ENCODE results near the gene RNF150.
"Not testable (repeated sequence)": the region's sequence is repeated elsewhere in the genome, so short reads cannot be mapped to it uniquely, and the experiment has no call there.

The RNF150 gene

DNA sequence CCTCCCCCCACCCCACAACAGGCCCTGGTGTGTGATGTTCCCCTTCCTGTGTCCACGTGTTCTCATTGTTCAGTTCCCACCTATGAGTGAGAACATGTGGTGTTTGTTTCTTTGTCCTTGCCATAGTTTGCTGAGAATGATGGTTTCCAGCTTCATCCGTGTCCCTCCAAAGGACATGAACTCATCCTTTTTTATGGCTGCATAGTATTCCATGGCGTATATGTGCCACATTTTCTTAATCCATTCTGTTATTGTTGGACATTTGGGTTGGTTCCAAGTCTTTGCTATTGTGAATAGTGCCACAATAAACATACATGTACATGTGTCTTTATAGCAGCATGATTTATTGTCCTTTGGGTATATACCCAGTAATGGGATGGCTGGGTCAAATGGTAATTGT is 312.7 kb downstream of the RNF150 start:
- DNase-seq (ENCODE audit: low read depth in 2 of 2), result not testable (repeated sequence)

DNA sequence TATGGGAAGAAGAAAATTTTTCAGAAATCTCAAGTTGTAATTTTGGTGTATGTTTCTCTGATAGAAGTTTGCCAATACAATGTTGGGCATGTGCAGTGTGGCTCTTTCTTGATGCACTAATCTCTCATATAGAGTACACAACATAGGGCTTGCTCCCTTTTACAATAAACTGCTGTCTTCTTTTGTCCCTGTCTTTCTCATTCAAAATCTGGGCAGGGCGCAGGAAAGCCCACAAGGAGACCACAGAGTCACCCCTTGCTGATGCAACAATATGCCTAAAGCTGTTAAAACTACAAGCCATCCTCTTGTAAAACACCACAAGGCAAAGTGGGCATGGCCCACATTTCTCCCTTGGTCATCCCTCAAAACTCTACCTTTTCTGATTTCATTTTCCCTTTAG is 313.7 kb downstream of the RNF150 start:
- DNase-seq (ENCODE audit: low read depth in 2 of 2), result no peak

- DNase-seq (ENCODE audit: low read depth in 2 of 2), result no peak
These were observed 314.8 kb downstream of the RNF150 start for GRCh38 chr4:140818433-140818832.

- no peak for DNase-seq (ENCODE audit: low read depth in 2 of 2)
These were observed 316.3 kb downstream of the RNF150 start for GRCh38 chr4:140816806-140817510.

DNA sequence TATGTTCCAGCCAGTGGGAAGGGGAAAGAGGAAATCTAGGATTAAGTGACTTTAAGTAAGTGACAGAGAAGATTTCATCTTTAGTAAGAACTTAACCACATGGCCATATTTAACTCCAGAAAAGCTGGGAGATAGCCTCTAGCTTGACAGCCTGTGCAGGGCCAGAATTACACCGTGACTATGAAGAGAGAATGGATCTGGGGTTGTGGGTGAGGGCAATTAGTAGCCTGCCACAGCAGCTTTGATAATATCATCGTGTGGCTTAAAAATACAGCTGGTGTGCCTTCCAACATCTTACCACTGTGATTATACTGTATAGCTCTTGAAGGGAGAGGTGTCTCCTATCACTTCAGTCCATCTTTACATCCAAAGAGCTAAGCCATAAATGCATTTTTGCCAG is 319.5 kb downstream of the RNF150 start:
- DNase-seq (ENCODE audit: low read depth in 2 of 2), result no peak

DNA sequence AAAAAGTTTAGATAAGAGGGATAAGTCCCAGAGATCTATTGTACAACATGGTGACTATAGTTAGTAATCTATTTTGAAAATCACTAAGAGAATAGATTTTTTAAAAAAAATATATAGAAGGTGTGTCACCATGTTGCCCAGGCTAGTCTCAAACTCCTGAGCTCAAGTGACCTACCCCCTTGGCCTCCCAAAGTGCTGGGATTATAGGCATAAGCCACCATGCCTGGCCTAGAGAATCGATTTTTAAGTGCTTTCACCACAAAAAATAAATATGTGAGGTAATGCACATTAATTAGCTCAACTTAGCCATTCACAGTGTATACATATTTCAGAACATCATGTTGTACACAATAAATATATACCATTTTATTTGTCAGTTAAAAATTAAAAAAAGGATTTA is 320.4 kb downstream of the RNF150 start:
- DNase-seq (ENCODE audit: low read depth in 2 of 2), result no peak

- no peak for DNase-seq (ENCODE audit: low read depth in 2 of 2)
These were observed 321.8 kb downstream of the RNF150 start for GRCh38 chr4:140811429-140811828.

DNA sequence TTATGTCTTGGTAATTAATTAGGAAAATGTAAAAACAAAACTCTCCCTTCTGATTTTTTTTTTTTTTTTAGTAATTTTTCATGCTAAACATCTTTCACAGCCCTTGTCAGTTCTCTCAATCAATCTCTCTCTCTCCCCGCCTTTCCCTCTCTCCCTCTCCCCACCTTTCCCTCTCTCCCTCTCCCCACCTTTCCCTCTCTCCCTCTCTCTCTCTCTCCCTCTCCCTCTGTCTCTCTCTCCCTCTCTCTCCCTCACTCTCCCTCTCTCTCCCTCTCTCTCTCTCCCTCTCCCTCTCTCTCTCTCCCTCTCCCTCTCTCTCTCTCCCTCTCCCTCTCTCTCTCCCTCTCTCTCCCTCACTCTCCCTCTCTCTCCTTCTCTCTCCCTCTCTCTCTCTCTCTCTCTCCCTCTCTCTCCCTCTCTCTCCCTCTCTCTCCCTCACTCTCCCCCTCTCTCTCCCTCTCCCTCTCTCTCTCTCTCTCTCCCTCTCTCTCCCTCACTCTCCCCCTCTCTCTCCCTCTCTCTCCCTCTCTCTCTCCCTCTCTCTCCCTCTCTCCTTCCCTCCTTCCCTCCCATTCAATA is 322.6 kb downstream of the RNF150 start:
- not testable (repeated sequence) for DNase-seq (ENCODE audit: low read depth in 2 of 2)
